Motor neuron (in vitro differentiated cells): Measurements from ENCODE around the gene CRABP1. TPM values are rescaled to one million over a fixed set of nuclear protein-coding genes. Genes with fewer than 3 reads are reported as not detected.
A peak's percentile ranks its signal among the peaks of the same experiment; 100 is the strongest.

Experiments
- ATAC-seq, 8 experiments: fragments of 200-7000 bp; cut with Tn5 transposase; replicated peaks in 6 of 8; 2 replicates each; pipeline ENCODE4 v1.8.0; 2021; ENCODE audit warnings: mild to moderate bottlenecking in 8 of 8, moderate library complexity in 8 of 8
- H3K27ac ChIP-seq, 2 donors: fragments of 250-450 bp; sonication (Bioruptor Pico); 2 replicates each; pipeline ENCODE4 v1.9.0; 2021; ENCODE audit warnings: antibody characterized with exemption in 2 of 2, mild to moderate bottlenecking in 2 of 2, moderate library complexity in 1 of 2
- H3K4me1 ChIP-seq, 2 donors: fragments of 250-450 bp; sonication (Bioruptor Pico); replicated peaks in 1 of 2; 2 replicates each; pipeline ENCODE4 v1.6.1; 2021; ENCODE audit warnings: antibody characterized with exemption in 2 of 2, mild to moderate bottlenecking in 2 of 2, moderate library complexity in 1 of 2
- H3K4me3 ChIP-seq, 5 donors: fragments of 250-450 bp; sonication (Bioruptor Pico); 2 replicates each; pipeline ENCODE4 v1.9.0; 2021; ENCODE audit warnings: antibody characterized with exemption in 5 of 5, mild to moderate bottlenecking in 5 of 5, moderate library complexity in 4 of 5
- WGBS, 10 experiments: fragments of 450-650 bp; shearing (Covaris generic); methylation state at CpG; one replicate each; pipeline ENCODE4 v1.0.0; 2022; 5-methylcytosine and 5-hydroxymethylcytosine counted together
- in situ Hi-C, 9 experiments: fragments of 400-800 bp; cut with MboI; loops; one replicate each; pipeline ENCODE4 v1.15.0; 2021; ENCODE audit warnings: low sequenced_read_pairs in 9 of 9, low pct_unique_long_range_greater_than_20kb in 2 of 9; ENCODE audit not compliant: unreplicated experiment in 9 of 9
- total RNA-seq, 8 experiments: library from RNA; unstranded; fragments of 300-600 nt; gene quantifications; 2 replicates each; pipeline versions ENCODE4 v1.2.3 to v1.2.4, GENCODE V29; 2022

CRABP1 gene
- total RNA-seq, 8 experiments from 2014 or later: 7.7 to 1,434 (median 472) TPM; not detected in 1

DNA sequence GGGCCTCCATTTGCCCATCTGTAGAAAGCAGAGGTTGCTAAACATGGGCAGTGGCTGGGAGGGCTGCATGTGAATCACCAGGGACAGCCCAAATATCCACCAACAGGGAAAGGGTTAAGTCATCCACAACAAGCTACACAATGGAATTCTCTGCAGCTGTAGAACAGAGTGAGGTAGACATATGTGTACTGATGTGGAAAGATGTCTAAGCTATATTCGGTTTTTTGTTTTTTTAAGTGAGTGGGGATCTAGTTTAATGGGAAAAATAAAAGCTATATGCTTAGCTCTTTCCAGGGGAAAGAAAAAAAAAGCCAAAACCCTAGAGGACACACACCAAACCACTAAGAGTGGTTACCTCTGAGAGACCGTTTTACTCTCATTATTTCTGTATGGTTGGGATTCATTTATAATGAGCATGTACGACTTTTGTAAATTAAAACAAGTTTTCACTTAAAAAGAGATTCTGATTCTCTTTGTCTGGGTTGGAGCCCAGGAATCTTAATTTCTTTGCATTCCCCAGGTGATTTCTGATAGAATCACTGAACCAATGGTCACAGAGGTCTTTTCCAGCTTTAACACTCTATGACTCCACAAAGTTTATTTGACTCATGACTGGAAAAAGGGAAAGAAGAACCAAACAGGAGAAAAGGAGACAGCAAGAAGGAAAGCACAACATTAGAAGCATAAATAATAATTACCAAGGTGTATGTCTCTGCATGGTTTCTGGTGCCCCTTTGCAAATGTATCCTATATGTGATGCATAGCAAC, 19.1 kb downstream of the CRABP1 start:
- ATAC-seq: no peak

GRCh38 chr15:78360367-78360801, 20.2 kb downstream of the CRABP1 start:
- Histone ChIP-seq H3K4me3 (no peak overlapping the region), H3K27ac (no peak overlapping the region), H3K4me1 (peaks cover 9 to 11% of the 10 kb centered on the region in 2 donors)
- ATAC-seq: peak in 2 of 8 experiments; percentile 68 to 69
- 0 to 80% (median 80%) methylated on average over 1 to 4 of the region's 6 CpGs; no CpG with 5 or more reads in 4 of the 10 experiments for WGBS, 10 experiments
- in situ Hi-C loops: no loop called here

More for the DNA sequence above, 19.1 kb downstream of the CRABP1 start:
- WGBS, 10 experiments: 10 to 72% (median 37%) methylated on average over 1 to 3 of the region's 3 CpGs
- Histone ChIP-seq H3K4me1 (peaks cover 5 to 9% of the 10 kb centered on the region in 2 donors), H3K27ac (no peak overlapping the region), H3K4me3 (no peak overlapping the region)
- in situ Hi-C loops: no loop called here

GRCh38 chr15:78360958-78361718, 21.0 kb downstream of the CRABP1 start:
- Histone ChIP-seq H3K27ac (no peak overlapping the region), H3K4me3 (no peak overlapping the region), H3K4me1 (peaks cover 9 to 11% of the 10 kb centered on the region in 2 donors)
- in situ Hi-C loops: no loop called here
- ATAC-seq: peak in 5 of 8 experiments; percentile 17 to 90 (median 78)
- 40 to 100% (median 73%) methylated on average over 1 to 5 of the region's 8 CpGs; no CpG with 5 or more reads in 3 of the 10 experiments for WGBS, 10 experiments

DNA sequence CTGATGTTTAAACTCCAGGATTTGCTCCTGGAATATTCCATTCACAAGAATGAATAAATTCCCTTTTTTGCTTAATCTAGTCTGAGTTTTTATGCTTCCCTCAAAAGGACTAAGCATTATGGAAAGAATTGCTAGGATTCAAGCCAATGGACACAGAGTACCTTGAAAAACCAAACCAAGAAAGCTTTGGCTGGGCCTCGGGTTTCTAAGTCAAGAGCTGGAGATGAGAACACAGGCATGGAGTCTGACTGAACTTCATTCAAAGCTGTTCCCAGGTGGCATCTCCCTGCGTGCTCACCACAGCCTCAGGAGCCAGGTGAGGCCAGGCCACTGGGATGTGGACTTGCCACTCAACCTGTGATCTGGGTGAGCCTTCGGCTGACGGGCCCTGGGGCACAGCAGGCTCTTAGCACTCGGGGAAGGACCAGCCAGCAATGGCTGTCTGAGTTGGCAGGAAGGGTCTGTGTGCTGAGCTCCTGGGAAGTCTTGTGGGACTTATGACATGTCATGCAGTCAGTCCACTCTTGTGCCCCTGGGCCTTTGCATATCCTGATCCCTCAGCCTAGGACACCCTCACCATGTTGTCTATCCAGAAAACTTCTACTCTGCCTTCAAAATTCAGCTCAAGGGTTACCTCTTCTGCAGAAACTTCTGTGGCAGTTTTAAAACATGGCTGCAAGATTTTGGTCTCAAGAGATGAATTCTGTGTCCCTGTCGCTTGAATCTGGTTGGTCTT, 21.8 kb downstream of the CRABP1 start:
- Histone ChIP-seq H3K27ac (no peak overlapping the region), H3K4me3 (no peak overlapping the region), H3K4me1 (peaks cover 9 to 11% of the 10 kb centered on the region in 2 donors)
- 0 to 100% (median 78%) methylated on average over 1 to 6 of the region's 6 CpGs; no CpG with 5 or more reads in 2 of the 10 experiments for WGBS, 10 experiments
- ATAC-seq: no peak
- in situ Hi-C loops: no loop called here

- in situ Hi-C loops: no loop called here
- Histone ChIP-seq H3K4me1 (peaks cover 9 to 11% of the 10 kb centered on the region in 2 donors), H3K27ac (no peak overlapping the region), H3K4me3 (no peak overlapping the region)
- 0 to 89% (median 60%) methylated on average over 1 to 8 of the region's 8 CpGs; no CpG with 5 or more reads in 1 of the 10 experiments for WGBS, 10 experiments
- peak in 1 of 8 experiments; percentile 10 for ATAC-seq
Observed at GRCh38 chr15:78362716-78363380, 22.7 kb downstream of the CRABP1 start.

DNA sequence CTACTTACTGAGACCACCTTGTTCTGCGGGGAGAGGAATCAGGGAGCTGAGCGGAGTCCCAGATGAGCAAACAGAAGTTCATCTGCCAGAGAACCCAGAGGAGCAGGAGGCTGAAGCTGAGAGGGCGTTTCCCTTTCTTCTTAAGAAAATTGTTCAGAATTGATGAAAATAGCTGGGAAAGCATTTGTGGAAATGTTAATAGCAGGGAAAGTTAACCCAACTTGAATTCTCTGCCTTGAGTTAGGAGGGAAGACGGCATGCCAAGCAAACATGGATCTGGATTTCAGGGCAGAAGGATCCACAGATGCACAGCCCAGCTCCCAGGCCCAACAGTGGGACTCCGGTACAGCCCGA, 23.2 kb downstream of the CRABP1 start:
- WGBS, 10 experiments: 20 to 100% (median 80%) methylated on average over 1 to 5 of the region's 6 CpGs; no CpG with 5 or more reads in 1 of the 10 experiments
- in situ Hi-C loops: no loop called here
- Histone ChIP-seq H3K4me1 (peaks cover 9 to 16% of the 10 kb centered on the region in 2 donors), H3K27ac (no peak overlapping the region), H3K4me3 (no peak overlapping the region)
- no peak for ATAC-seq

- Histone ChIP-seq H3K27ac (no peak overlapping the region), H3K4me3 (no peak overlapping the region), H3K4me1 (peaks cover 9 to 18% of the 10 kb centered on the region in 2 donors)
- in situ Hi-C loops: no loop called here
- WGBS, 10 experiments: 15 to 78% (median 55%) methylated on average over 1 to 7 of the region's 7 CpGs; no CpG with 5 or more reads in 6 of the 10 experiments
- peak in 4 of 8 experiments; percentile 26 to 53 (median 43) for ATAC-seq
Observed at GRCh38 chr15:78364233-78364632, 24.1 kb downstream of the CRABP1 start.

GRCh38 chr15:78365917-78366316, 25.8 kb downstream of the CRABP1 start:
- no peak overlapping the region for H3K27ac ChIP-seq
- in situ Hi-C loops: no loop called here
- H3K4me3 ChIP-seq: no peak overlapping the region
- WGBS, 10 experiments: 10 to 93% (median 57%) methylated on average over 1 to 5 of the region's 8 CpGs; no CpG with 5 or more reads in 2 of the 10 experiments
- ATAC-seq: peak in 3 of 8 experiments; percentile 59 to 88 (median 77)
- H3K4me1 ChIP-seq: peaks cover 9 to 16% of the 10 kb centered on the region in 2 donors

DNA sequence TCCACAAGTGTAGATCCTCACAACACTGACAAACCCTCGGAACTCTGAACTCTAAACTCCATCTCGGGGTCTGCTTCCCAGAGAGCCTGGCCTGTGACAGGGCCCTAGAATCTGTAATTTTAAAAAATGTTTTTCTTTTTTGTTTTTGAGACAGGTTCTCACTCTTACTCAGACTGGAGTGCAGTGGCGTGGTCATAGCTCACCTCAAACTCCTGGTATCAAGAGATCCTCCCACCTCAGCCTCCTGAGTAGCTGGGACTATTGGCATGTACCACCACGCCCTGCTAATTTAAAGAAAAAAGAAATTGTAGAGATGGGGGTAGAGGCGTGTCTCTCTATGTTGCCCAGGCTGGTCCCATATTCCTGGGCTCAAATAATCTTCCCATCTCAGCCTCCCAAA, 26.2 kb downstream of the CRABP1 start:
- H3K27ac ChIP-seq: no peak overlapping the region
- no peak for ATAC-seq
- in situ Hi-C loops: no loop called here
- peaks cover 9 to 16% of the 10 kb centered on the region in 2 donors for H3K4me1 ChIP-seq
- H3K4me3 ChIP-seq: no peak overlapping the region
- WGBS, 10 experiments: 69 to 100% (median 92%) methylated on average over 1 to 5 of the region's 5 CpGs; no CpG with 5 or more reads in 2 of the 10 experiments

- in situ Hi-C loops: no loop called here
- WGBS, 10 experiments: 0 to 25% (median 0%) methylated on average over 1 to 2 of the region's 5 CpGs; no CpG with 5 or more reads in 6 of the 10 experiments
- H3K27ac ChIP-seq: no peak overlapping the region
- ATAC-seq: peak; percentile 52 to 80 (median 69)
- no peak overlapping the region for H3K4me3 ChIP-seq
- H3K4me1 ChIP-seq: peaks cover 9 to 16% of the 10 kb centered on the region in 2 donors
Observed at GRCh38 chr15:78368651-78369050, 28.5 kb downstream of the CRABP1 start.

DNA sequence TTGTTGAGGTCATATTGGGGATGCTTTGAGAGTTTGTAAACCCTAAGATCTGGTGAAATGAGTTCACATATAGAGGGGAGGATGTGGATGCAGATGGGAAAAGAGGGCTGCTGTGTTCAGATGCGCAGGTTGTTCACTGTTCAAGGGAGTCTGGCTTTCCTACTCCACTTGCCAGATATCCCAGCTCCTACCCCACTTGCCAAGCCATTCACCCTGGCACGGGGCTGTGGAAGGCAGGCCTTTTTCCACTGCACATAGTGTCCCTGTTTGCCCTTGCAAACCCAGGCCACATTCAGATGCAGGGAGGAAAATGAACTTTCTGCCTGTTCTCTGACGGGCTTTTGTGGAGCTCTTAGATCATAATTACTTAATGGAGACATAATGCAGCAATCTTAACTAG, 29.0 kb downstream of the CRABP1 start:
- 0 to 100% (median 80%) methylated on average over 1 to 2 of the region's 3 CpGs; no CpG with 5 or more reads in 1 of the 10 experiments for WGBS, 10 experiments
- peaks cover 9 to 16% of the 10 kb centered on the region in 2 donors for H3K4me1 ChIP-seq
- in situ Hi-C loops: no loop called here
- no peak overlapping the region for H3K4me3 ChIP-seq
- no peak for ATAC-seq
- no peak overlapping the region for H3K27ac ChIP-seq

GRCh38 chr15:78370013-78370412, 29.9 kb downstream of the CRABP1 start:
- in situ Hi-C loops: no loop called here
- H3K4me1 ChIP-seq: peaks cover 9 to 12% of the 10 kb centered on the region in 2 donors
- ATAC-seq: no peak
- no peak overlapping the region for H3K27ac ChIP-seq
- H3K4me3 ChIP-seq: no peak overlapping the region
- WGBS, 10 experiments: 0 to 100% (median 82%) methylated on average over 1 to 6 of the region's 6 CpGs; no CpG with 5 or more reads in 2 of the 10 experiments
